Gastrocnemius medialis (tissue), 4 donors: ENCODE data around the gene KIF16B.

Experiments
- CTCF ChIP-seq, 5 experiments: fragments of 450-650 bp in 3 of 5; fragments of 200-600 bp in 2 of 5; sonication (generic) in 2 of 5; IDR thresholded peaks in 4 of 5; conservative IDR thresholded peaks in 1 of 5; 1 replicate in 4 of 5; 2 replicates in 1 of 5; pipeline ENCODE4 v1.5.1; 2016 to 2019; ENCODE audit warnings: antibody characterized with exemption in 5 of 5, mild to moderate bottlenecking in 3 of 5, moderate library complexity in 3 of 5
- POLR2A ChIP-seq, 2 donors: fragments of 450-650 bp; IDR thresholded peaks; one replicate each; pipeline ENCODE4 v1.6.1; 2017; ENCODE audit warnings: antibody characterized with exemption in 2 of 2, mild to moderate bottlenecking in 2 of 2, moderate library complexity in 2 of 2

GRCh38 chr20:16385891-16386290 lies 187.4 kb downstream of the KIF16B start:
- TF ChIP-seq CTCF (IDR thresholded peaks at IDR 0.05 in 4 of 5, conservative IDR thresholded peaks at IDR 0.05 in 1 of 5), result no peak
- no peak for TF ChIP-seq POLR2A (IDR thresholded peaks at IDR 0.05)
